GM12878 (cell line): ENCODE results near the gene AQP3. TPM values are rescaled to one million over a fixed set of nuclear protein-coding genes. Genes with fewer than 3 reads are reported as not detected.

Experiments used
- CEBPB ChIP-seq, 2 experiments: fragments of 150-350 bp in 1 of 2; IDR thresholded peaks; 2 replicates each; pipeline ENCODE4 v1.6.1; 2012 to 2014; ENCODE audit warnings: low read depth in 2 of 2, low read length in 2 of 2, borderline replicate concordance in 1 of 2, inconsistent platforms in 1 of 2
- EGR1 ChIP-seq, 2 experiments: IDR thresholded peaks; 1 replicate in 1 of 2; 2 replicates in 1 of 2; pipeline ENCODE4 v1.6.1; 2011 to 2012; ENCODE audit warnings: low read depth in 2 of 2, low read length in 2 of 2, borderline replicate concordance in 1 of 2, mild to moderate bottlenecking in 1 of 2, moderate library complexity in 1 of 2
- GATAD2B ChIP-seq: fragments of 450-650 bp; conservative IDR thresholded peaks from 2 replicates; pipeline ENCODE4 v1.6.1; 2017; ENCODE audit warnings: low read depth, mild to moderate bottlenecking, moderate library complexity
- HDGF ChIP-seq: fragments of 450-650 bp; IDR thresholded peaks from 2 replicates; pipeline ENCODE4 v1.6.1; 2016; ENCODE audit warnings: antibody characterized with exemption
- IKZF2 ChIP-seq, 2 experiments: fragments of 450-650 bp; IDR thresholded peaks; 2 replicates each; pipeline ENCODE4 v1.6.1; 2017; ENCODE audit warnings: mild to moderate bottlenecking in 2 of 2, moderate library complexity in 2 of 2
- IRF4 ChIP-seq: IDR thresholded peaks from 2 replicates; pipeline ENCODE4 v1.6.1; 2011; ENCODE audit warnings: low read depth, low read length
- KAT2A ChIP-seq: conservative IDR thresholded peaks from 2 replicates; pipeline ENCODE4 v1.6.1; 2011; ENCODE audit warnings: low read depth, low read length; ENCODE audit not compliant: control insufficient read depth
- MEF2B ChIP-seq: fragments of 450-650 bp; IDR thresholded peaks from 2 replicates; pipeline ENCODE4 v1.6.1; 2018; ENCODE audit warnings: mild to moderate bottlenecking, moderate library complexity; ENCODE audit not compliant: partially characterized antibody, poor library complexity, severe bottlenecking
- MYB ChIP-seq: fragments of 150-350 bp; IDR thresholded peaks from 2 replicates; pipeline ENCODE4 v1.6.1; 2014; ENCODE audit warnings: mild to moderate bottlenecking, low read depth, low read length, borderline replicate concordance
- NBN ChIP-seq: fragments of 450-650 bp; IDR thresholded peaks from 2 replicates; pipeline ENCODE4 v1.6.1; 2016
- NFIC ChIP-seq: IDR thresholded peaks from 2 replicates; pipeline ENCODE4 v1.6.1; 2012; ENCODE audit warnings: low read depth, mild to moderate bottlenecking, inconsistent platforms, low read length, moderate library complexity
- PAX8 ChIP-seq: fragments of 450-650 bp; IDR thresholded peaks from 2 replicates; pipeline ENCODE4 v1.6.1; 2017; ENCODE audit warnings: mild to moderate bottlenecking, moderate library complexity
- RFX5 ChIP-seq: IDR thresholded peaks from 2 replicates; pipeline ENCODE4 v1.6.1; 2011; ENCODE audit warnings: low read depth, low read length, improper control_type of control experiment
- SMAD1 ChIP-seq: fragments of 450-650 bp; IDR thresholded peaks from 2 replicates; pipeline ENCODE4 v1.6.1; 2018; ENCODE audit warnings: mild to moderate bottlenecking, low read depth; ENCODE audit not compliant: partially characterized antibody
- SMARCA5 ChIP-seq: fragments of 450-650 bp; IDR thresholded peaks from 2 replicates; pipeline ENCODE4 v1.6.1; 2017; ENCODE audit warnings: mild to moderate bottlenecking
- TAF1 ChIP-seq: IDR thresholded peaks from 2 replicates; pipeline ENCODE4 v1.6.1; 2011; ENCODE audit warnings: mild to moderate bottlenecking, low read depth, low read length, borderline replicate concordance
- TARDBP ChIP-seq: IDR thresholded peaks from 2 replicates; pipeline ENCODE4 v1.6.1; 2016; ENCODE audit warnings: borderline replicate concordance
- TCF12 ChIP-seq: IDR thresholded peaks from 2 replicates; pipeline ENCODE4 v1.6.1; 2011; ENCODE audit warnings: low read depth, mild to moderate bottlenecking, low read length
- TCF7 ChIP-seq: IDR thresholded peaks from 2 replicates; pipeline ENCODE4 v1.6.1; 2014; ENCODE audit warnings: antibody characterized with exemption, borderline replicate concordance
- YY1 ChIP-seq: IDR thresholded peaks from 2 replicates; pipeline ENCODE4 v1.6.1; 2011; ENCODE audit warnings: low read depth, mild to moderate bottlenecking, low read length
- ZNF622 ChIP-seq: fragments of 450-650 bp; IDR thresholded peaks from 2 replicates; pipeline ENCODE4 v1.6.1; 2017; ENCODE audit warnings: mild to moderate bottlenecking, inconsistent platforms
- polyA plus RNA-seq, 11 experiments: library from polyadenylated mRNA; depleted of rRNA in 4 of 11; unstranded in 6 of 11; stranded (reverse) in 5 of 11; fragments of >200 nt; fragmentation: Nextera tagmentation in 4 of 11; fragmentation: Illumina TruSeq in 1 of 11; extraction: Ambion mirVana in 4 of 11; extraction: Trizol in 1 of 11; gene quantifications; 1 replicate in 1 of 11; 2 replicates in 10 of 11; pipeline versions ENCODE4 v1.2.1 to v1.2.3, GENCODE V29; 2011 to 2016; ENCODE audit warnings: inconsistent platforms in 2 of 11, missing spikeins in 2 of 11, low read depth in 1 of 11
- total RNA-seq, 4 experiments: library from RNA; depleted of rRNA in 3 of 4; stranded (reverse); fragments of >200 nt in 3 of 4; fragmentation: Illumina TruSeq in 1 of 4; extraction: Trizol in 1 of 4; gene quantifications; 2 replicates each; pipeline versions ENCODE4 v1.2.1 to v1.2.3, GENCODE V29; 2013 to 2021
- TF ChIP-seq, protein P1 (sequence below): IDR thresholded peaks from 2 replicates; pipeline ENCODE4 v1.6.1; 2012; ENCODE audit warnings: improper control_type of control experiment, low read depth, low read length; ENCODE audit not compliant: insufficient replicate concordance
- TF ChIP-seq, protein P2 (sequence below): IDR thresholded peaks from 2 replicates; pipeline ENCODE4 v1.6.1; 2011; ENCODE audit warnings: low read depth, low read length, improper control_type of control experiment, borderline replicate concordance
- TF ChIP-seq, protein P3 (sequence below): fragments of 450-650 bp; conservative IDR thresholded peaks from 2 replicates; pipeline ENCODE4 v1.6.1; 2017; ENCODE audit warnings: mild to moderate bottlenecking, moderate library complexity

Gene AQP3
- total and polyA plus RNA-seq, 10 of the 15 experiments (the other 5 are each of a cell fraction or from before 2014, with no cell fraction given), result 0.60 to 11.8 (median 4.5) TPM

DNA sequence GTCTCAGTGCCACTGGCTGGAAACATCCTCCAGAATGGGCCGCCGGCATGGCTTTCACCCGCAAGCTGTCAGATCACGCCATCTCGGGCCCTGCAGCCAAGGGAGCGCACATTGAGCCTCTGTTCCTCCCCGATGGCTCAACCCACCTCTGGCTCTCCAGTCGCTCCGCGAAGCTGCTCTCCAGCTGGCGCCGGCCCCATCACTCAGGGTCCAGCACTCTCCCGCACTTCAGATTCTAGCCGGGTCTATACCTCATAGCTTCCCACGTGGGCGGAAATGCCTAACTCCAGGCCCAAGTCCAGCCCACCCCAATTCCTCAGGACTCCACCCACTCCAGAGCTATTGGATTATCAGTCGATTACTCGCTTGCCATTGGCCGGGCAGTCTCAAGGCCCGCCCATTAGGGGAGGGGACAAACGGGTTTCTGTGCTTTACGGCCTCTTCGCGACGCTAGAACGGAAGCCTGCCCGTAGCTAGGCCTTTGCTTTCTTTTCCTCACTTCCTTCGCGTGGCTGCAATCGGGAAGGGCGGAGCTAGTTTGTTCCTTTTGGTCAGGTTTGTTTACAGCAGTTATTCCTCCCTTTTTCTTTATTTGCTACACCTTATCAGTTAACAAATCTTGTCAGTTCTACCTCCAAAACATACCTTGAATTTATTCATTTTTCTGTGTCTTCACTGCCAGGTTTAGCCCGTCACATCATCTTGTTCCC lies 26.4 kb upstream of the AQP3 start, which contains the start of gene NOL6 (continued):
- TF ChIP-seq, protein P1, sequence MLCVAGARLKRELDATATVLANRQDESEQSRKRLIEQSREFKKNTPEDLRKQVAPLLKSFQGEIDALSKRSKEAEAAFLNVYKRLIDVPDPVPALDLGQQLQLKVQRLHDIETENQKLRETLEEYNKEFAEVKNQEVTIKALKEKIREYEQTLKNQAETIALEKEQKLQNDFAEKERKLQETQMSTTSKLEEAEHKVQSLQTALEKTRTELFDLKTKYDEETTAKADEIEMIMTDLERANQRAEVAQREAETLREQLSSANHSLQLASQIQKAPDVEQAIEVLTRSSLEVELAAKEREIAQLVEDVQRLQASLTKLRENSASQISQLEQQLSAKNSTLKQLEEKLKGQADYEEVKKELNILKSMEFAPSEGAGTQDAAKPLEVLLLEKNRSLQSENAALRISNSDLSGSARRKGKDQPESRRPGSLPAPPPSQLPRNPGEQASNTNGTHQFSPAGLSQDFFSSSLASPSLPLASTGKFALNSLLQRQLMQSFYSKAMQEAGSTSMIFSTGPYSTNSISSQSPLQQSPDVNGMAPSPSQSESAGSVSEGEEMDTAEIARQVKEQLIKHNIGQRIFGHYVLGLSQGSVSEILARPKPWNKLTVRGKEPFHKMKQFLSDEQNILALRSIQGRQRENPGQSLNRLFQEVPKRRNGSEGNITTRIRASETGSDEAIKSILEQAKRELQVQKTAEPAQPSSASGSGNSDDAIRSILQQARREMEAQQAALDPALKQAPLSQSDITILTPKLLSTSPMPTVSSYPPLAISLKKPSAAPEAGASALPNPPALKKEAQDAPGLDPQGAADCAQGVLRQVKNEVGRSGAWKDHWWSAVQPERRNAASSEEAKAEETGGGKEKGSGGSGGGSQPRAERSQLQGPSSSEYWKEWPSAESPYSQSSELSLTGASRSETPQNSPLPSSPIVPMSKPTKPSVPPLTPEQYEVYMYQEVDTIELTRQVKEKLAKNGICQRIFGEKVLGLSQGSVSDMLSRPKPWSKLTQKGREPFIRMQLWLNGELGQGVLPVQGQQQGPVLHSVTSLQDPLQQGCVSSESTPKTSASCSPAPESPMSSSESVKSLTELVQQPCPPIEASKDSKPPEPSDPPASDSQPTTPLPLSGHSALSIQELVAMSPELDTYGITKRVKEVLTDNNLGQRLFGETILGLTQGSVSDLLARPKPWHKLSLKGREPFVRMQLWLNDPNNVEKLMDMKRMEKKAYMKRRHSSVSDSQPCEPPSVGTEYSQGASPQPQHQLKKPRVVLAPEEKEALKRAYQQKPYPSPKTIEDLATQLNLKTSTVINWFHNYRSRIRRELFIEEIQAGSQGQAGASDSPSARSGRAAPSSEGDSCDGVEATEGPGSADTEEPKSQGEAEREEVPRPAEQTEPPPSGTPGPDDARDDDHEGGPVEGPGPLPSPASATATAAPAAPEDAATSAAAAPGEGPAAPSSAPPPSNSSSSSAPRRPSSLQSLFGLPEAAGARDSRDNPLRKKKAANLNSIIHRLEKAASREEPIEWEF, result no peak
- TF ChIP-seq TARDBP, result no peak
- TF ChIP-seq EGR1 (IDR thresholded peaks at IDR 0.05; ENCODE audit: borderline replicate concordance in 1 of 2, low read depth in 2 of 2, low read length in 2 of 2), result peak in 1 of 2 experiments; percentile 45; a peak in 1 of 3 replicates
- TF ChIP-seq NBN, result peak; percentile 39; the same call in 1 of the 2 replicates
- no peak for TF ChIP-seq TCF7
- peak; percentile 34; the same call in 1 of the 2 replicates for TF ChIP-seq RFX5
- no peak for TF ChIP-seq NFIC
- peak; percentile 59 for TF ChIP-seq YY1
- TF ChIP-seq, protein P2, sequence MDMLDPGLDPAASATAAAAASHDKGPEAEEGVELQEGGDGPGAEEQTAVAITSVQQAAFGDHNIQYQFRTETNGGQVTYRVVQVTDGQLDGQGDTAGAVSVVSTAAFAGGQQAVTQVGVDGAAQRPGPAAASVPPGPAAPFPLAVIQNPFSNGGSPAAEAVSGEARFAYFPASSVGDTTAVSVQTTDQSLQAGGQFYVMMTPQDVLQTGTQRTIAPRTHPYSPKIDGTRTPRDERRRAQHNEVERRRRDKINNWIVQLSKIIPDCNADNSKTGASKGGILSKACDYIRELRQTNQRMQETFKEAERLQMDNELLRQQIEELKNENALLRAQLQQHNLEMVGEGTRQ, result peak; percentile 56
- TF ChIP-seq KAT2A, result no peak
- no peak for TF ChIP-seq MEF2B
- no peak for TF ChIP-seq ZNF622
- TF ChIP-seq GATAD2B, result no peak
- no peak for TF ChIP-seq IRF4
- no peak for TF ChIP-seq PAX8
- 0 out of 2 replicates have a peak, but pooled peaks have one; percentile 85 for TF ChIP-seq TAF1
- peak; percentile 60; the same call in 1 of the 2 replicates for TF ChIP-seq HDGF
- TF ChIP-seq CEBPB (IDR thresholded peaks at IDR 0.05; ENCODE audit: borderline replicate concordance in 1 of 2, low read depth in 2 of 2, low read length in 2 of 2), result no peak
- no peak for TF ChIP-seq IKZF2 (IDR thresholded peaks at IDR 0.05)
- peak; percentile 69 for TF ChIP-seq SMAD1
- TF ChIP-seq TCF12, result 0 out of 2 replicates have a peak, but pooled peaks have one; percentile 16
- TF ChIP-seq MYB, result no peak
- TF ChIP-seq SMARCA5, result no peak
- TF ChIP-seq, protein P3, sequence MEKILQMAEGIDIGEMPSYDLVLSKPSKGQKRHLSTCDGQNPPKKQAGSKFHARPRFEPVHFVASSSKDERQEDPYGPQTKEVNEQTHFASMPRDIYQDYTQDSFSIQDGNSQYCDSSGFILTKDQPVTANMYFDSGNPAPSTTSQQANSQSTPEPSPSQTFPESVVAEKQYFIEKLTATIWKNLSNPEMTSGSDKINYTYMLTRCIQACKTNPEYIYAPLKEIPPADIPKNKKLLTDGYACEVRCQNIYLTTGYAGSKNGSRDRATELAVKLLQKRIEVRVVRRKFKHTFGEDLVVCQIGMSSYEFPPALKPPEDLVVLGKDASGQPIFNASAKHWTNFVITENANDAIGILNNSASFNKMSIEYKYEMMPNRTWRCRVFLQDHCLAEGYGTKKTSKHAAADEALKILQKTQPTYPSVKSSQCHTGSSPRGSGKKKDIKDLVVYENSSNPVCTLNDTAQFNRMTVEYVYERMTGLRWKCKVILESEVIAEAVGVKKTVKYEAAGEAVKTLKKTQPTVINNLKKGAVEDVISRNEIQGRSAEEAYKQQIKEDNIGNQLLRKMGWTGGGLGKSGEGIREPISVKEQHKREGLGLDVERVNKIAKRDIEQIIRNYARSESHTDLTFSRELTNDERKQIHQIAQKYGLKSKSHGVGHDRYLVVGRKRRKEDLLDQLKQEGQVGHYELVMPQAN, result peak; percentile 99
